Skin epidermis (tissue), 12 donors: ENCODE results near the gene USP36.
"Not testable (repeated sequence)": the region's sequence is repeated elsewhere in the genome, so short reads cannot be mapped to it uniquely, and the experiment has no call there.

Source experiments
- H3K27ac ChIP-seq, 21 experiments: fragments of 200-600 bp; sonication (generic) in 11 of 21; one replicate each; pipeline ENCODE4 v1.5.0; 2020; ENCODE audit warnings: mild to moderate bottlenecking in 3 of 21, inconsistent platforms in 2 of 21, moderate library complexity in 2 of 21
- H3K4me3 ChIP-seq, 7 experiments: fragments of 200-600 bp; sonication (generic) in 2 of 7; one replicate each; pipeline ENCODE4 v1.5.0; 2020; ENCODE audit warnings: inconsistent platforms in 2 of 7, mild to moderate bottlenecking in 2 of 7, moderate library complexity in 1 of 7

USP36 gene

DNA sequence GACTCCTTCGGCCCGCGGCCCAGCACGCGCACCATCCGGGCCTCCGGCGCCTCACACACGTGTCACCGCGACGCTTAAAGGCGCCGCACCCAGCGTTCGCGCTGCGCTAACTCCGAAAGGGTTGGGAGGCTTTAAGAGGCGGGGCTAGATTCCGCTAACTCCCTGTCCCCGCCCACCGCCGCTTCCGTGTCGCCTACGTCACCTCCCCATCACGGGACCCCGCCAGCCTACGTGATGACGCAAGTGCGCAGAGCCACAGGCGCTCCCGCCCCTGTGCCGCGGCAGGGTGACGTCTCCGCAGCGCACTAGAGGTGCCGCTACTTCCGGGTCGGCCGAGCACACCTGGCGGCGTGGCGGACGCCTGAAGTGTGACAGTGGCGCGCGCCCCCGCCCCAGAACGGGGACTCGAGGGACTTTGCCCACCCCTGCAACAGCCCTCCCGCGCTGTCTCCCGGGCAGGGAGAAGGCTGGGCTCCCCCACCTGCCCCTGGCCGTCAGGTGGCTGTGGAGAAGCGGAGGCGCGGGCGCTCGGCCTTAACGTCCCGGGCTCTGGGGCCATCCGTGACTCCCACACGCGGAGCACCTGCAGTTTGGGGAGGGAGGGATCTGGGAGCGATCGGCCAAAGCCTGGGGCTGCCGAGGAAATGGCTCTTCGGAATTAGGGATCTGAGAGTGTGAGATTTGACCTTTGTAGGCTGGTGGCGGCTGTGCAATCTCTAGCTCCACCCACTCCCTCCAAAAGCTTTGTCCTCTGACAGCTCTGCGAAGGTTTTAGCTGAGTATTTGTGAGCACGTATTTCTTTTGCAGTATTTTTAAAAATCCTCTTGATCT, at the start of gene USP36:
USP36 (minus strand) TSS at position 35 of the 832 bp plus-strand sequence. CDS start 4,451 bp downstream, outside the sequence.
- Histone ChIP-seq H3K4me3 (peak within 1 kb of the TSS; percentile 72 to 99 (median 86)), H3K27ac (peak within 1 kb of the TSS; percentile 90 to 100 (median 98))

GRCh38 chr17:78890096-78890495, 49.5 kb upstream of the USP36 start:
- not testable (repeated sequence) for H3K4me3 ChIP-seq
- peak overlapping the region in 15 of 21 experiments; percentile 28 to 77 (median 59) for H3K27ac ChIP-seq

- Histone ChIP-seq H3K4me3 (no peak overlapping the region), H3K27ac (peak overlapping the region in 15 of 21 experiments; percentile 10 to 77 (median 50))
These were observed 48.9 kb upstream of the USP36 start for GRCh38 chr17:78889531-78889930.

GRCh38 chr17:78888941-78889518, 48.4 kb upstream of the USP36 start:
- peak overlapping the region in 11 of 21 experiments; percentile 10 to 77 (median 43) for H3K27ac ChIP-seq
- no peak overlapping the region for H3K4me3 ChIP-seq

DNA sequence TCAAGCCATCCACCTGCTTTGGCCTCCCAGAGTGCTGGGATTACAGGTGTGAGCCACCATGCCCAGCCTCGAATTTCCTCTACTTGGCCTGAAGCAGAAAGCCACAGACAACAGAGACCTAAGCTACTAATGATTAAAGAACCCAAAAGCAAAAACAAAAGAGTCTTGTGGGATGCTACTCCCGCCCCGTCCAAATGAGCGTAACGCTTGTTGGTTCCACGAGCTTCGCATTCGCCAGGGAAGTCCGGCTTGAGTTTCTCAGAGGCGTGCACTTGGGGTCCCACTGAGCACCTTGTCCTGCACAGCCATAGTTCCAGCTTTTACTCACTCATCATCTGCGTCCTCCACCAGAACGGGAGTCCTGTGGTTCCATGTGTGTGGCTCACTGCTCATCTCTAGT, 46.3 kb upstream of the USP36 start:
- Histone ChIP-seq H3K4me3 (no peak overlapping the region), H3K27ac (peak overlapping the region in 2 of 21 experiments; percentile 85 to 88)

- peak overlapping the region in 15 of 21 experiments; percentile 27 to 95 (median 88) for H3K27ac ChIP-seq
These were observed 45.3 kb upstream of the USP36 start for GRCh38 chr17:78885956-78886355.

GRCh38 chr17:78884876-78885667, 44.5 kb upstream of the USP36 start:
- Histone ChIP-seq H3K4me3 (no peak overlapping the region), H3K27ac (peak overlapping the region in 20 of 21 experiments; percentile 27 to 95 (median 85))

More at GRCh38 chr17:78885956-78886355, 45.3 kb upstream of the USP36 start:
- H3K4me3 ChIP-seq = no peak overlapping the region

DNA sequence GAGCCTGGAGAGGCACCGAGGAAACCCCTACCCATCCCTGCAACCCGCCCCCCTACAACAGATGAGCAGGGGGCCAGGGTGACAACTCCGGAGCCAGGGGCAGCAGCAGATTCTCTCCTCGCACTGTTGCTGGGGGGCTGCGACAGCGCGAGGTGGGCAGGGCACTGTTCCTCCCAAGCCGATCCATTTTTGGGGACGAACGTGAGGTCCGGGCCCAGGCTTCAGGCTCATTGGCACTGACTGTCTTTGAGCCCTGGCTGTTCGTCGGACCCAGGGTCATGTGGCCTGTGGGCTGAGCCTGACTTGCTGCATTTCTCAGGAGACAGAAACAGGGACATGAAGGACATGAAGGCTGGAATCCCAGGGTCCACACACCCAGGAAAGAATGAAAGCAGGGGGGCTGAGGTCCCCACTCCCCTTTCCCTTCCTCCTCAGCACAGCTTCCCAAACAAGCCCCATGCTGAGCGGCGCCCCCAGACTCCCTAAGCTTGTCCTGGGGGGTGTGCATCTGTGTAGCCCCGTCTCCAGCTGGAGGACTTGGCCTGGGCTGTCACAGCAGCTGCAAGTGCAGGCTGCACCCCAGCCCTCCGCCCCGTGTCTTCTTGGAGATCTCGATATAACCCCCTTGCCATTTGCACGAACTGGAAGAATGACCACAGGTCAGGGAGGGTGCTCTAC, 43.7 kb upstream of the USP36 start:
- peak overlapping the region in 3 of 7 experiments; percentile 3 to 9 (median 8) for H3K4me3 ChIP-seq
- peak overlapping the region; percentile 27 to 95 (median 85) for H3K27ac ChIP-seq

- Histone ChIP-seq H3K27ac (peak overlapping the region; percentile 35 to 95 (median 85)), H3K4me3 (peak overlapping the region in 5 of 7 experiments; percentile 0 to 21 (median 8))
These were observed 43.0 kb upstream of the USP36 start for GRCh38 chr17:78883533-78884131.

GRCh38 chr17:78883089-78883532, 42.5 kb upstream of the USP36 start:
- Histone ChIP-seq H3K27ac (peak overlapping the region; percentile 35 to 95 (median 85)), H3K4me3 (peak overlapping the region in 4 of 7 experiments; percentile 0 to 21 (median 13))

DNA sequence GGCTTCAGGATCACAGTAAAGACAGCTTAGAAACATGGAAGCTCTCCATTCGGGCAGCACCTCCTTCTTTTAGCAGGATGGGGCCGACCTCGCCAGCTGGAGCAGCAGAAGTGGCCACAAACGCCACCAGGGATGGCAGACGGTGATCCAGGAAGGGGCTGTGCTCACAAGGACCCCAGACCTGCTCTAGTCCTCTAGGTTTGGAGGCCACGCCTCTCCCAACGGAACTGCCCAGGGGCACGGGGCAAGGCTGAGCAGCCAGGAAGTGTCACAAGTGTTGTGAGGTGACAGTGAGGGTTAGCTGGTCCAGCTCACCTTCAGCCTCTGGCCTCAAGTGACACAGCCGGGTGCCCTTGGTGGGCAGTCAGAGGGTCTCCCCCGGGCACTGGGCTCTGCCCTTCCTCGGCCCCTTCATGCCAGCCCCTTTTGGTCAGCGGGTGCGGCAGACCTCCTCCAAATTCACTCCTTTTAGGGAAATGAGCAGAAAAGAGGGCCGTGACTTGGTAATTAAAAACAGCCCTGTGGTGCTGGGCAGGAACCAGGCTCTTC, 42.0 kb upstream of the USP36 start:
- peak overlapping the region in 2 of 7 experiments; percentile 9 to 17 for H3K4me3 ChIP-seq
- H3K27ac ChIP-seq = peak overlapping the region; percentile 29 to 95 (median 85)

DNA sequence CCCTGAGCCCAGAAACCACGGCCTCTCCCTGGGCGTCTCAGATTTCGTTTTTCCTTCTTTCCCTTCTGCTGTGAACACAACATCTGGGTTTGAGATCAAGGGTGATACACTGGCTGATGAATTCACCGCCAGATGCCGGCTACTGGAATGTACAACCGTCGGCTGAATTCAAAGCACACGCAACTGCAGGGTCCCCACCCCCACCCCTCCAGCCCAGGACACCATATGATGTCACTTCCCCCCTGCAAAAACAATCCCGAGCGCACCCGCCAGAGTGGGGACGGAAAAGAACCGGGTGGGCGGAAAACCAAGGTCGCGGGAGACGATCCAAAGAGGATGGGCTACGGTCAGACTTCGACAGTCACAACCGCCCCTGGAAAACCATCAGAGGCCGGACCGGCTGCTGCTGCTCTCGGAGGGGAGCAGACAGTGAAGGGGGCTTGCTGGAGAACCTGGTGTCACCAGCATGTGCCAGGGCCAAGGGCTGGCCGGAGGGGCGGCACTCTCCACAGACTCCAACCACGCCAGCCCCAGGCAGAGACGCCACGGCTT, 39.1 kb upstream of the USP36 start:
- H3K4me3 ChIP-seq = peak overlapping the region in 2 of 7 experiments; percentile 13 to 15
- peak overlapping the region in 20 of 21 experiments; percentile 22 to 93 (median 79) for H3K27ac ChIP-seq

DNA sequence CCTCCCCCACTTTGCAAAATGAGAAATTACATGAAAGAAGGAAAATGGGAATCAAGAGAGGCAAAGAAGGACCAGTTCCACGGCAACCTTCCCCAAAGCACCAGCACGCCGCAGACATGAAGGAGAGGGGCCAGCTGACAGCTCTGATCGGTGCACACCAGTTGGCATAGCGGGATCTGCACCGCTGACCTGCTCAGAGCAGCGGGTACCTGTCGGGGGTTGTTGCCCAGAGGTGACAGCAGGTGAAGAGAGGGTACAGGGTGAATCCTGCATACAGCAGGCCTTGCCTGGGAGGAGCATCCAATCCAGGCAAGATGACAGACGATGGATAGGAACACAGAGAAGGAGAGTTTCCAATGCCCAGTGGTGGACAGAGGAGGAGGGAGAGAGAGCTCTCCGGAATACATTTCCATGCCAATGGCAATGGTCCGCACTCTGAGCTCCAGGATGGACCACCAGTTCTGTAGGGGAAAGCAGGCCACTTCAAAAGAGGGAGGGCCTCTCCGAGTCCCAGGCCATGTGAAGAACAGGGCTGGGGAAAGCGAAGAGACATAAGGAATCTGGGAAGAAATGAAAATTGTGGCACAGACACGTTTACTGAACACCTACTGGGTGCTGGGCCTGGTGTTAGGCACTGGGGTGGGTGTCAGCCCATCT, 38.4 kb upstream of the USP36 start:
- Histone ChIP-seq H3K27ac (peak overlapping the region in 20 of 21 experiments; percentile 18 to 93 (median 79)), H3K4me3 (peak overlapping the region in 1 of 7 experiments; percentile 13)

DNA sequence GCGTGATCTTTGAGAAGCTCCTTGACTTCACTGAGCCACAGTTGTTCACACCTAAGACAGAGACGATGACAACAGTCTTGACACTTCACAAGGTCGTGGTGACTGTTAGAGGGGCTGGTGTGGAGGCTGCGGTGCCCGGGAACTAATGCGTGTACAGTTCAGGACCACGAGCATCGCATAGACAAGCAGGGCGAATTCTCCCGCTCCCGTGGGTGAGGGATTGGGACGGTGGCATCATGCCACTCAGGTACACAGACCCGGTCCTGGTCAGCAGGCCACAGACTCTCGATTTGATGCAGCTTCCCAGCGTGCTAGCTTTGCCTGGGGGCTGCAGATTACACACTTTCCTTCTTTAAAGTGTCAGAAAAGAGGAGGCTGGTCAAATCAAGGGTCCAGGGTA, 37.6 kb upstream of the USP36 start:
- no peak overlapping the region for H3K4me3 ChIP-seq
- H3K27ac ChIP-seq = peak overlapping the region in 8 of 21 experiments; percentile 53 to 93 (median 83)

- not testable (repeated sequence) for H3K4me3 ChIP-seq
- peak overlapping the region in 1 of 21 experiments; percentile 28 for H3K27ac ChIP-seq
These were observed 36.4 kb upstream of the USP36 start for GRCh38 chr17:78876954-78877517.

GRCh38 chr17:78876094-78876597, 35.5 kb upstream of the USP36 start:
- Histone ChIP-seq H3K4me3 (no peak overlapping the region), H3K27ac (peak overlapping the region in 10 of 21 experiments; percentile 0 to 77 (median 50))
